Neural cell (in vitro differentiated cells): ENCODE results near the gene DNAJC28.

ENCODE experiments used
- EP300 ChIP-seq: fragments of 450-650 bp; conservative IDR thresholded peaks from 2 replicates; pipeline ENCODE4 v1.6.1; 2014; ENCODE audit warnings: antibody characterized with exemption, mild to moderate bottlenecking, moderate library complexity; ENCODE audit not compliant: poor library complexity, severe bottlenecking
- EZH2 ChIP-seq: fragments of 200-600, 300-800 bp; shearing (Covaris generic), sonication (generic); IDR thresholded peaks from 2 replicates; pipeline ENCODE4 v1.6.1; 2014; ENCODE audit warnings: antibody characterized with exemption, low read length, borderline replicate concordance, mild to moderate bottlenecking; ENCODE audit not compliant: insufficient read depth, poor library complexity, severe bottlenecking
- MXI1 ChIP-seq: fragments of 450-650 bp; conservative IDR thresholded peaks from 2 replicates; pipeline ENCODE4 v1.6.1; 2014; ENCODE audit warnings: antibody characterized with exemption, mild to moderate bottlenecking; ENCODE audit not compliant: poor library complexity, severe bottlenecking
- POLR2AphosphoS5 ChIP-seq: IDR thresholded peaks from 2 replicates; pipeline ENCODE4 v1.6.1; 2012
- RAD21 ChIP-seq: fragments of 450-650 bp; conservative IDR thresholded peaks from 2 replicates; pipeline ENCODE4 v1.6.1; 2014; ENCODE audit warnings: antibody characterized with exemption, mild to moderate bottlenecking, moderate library complexity
- SMC3 ChIP-seq: fragments of 450-650 bp; conservative IDR thresholded peaks from 2 replicates; pipeline ENCODE4 v1.6.1; 2014; ENCODE audit warnings: antibody characterized with exemption, mild to moderate bottlenecking, moderate library complexity; ENCODE audit not compliant: poor library complexity
- TF ChIP-seq, protein P1 (sequence below): fragments of 450-650 bp; IDR thresholded peaks from 2 replicates; pipeline ENCODE4 v1.5.1; 2014; ENCODE audit warnings: antibody characterized with exemption, mild to moderate bottlenecking, moderate library complexity; ENCODE audit not compliant: poor library complexity, severe bottlenecking
- TF ChIP-seq, protein P2 (sequence below): IDR thresholded peaks from 2 replicates; pipeline ENCODE4 v1.6.1; 2012; ENCODE audit warnings: borderline replicate concordance

GRCh38 chr21:33511639-33512038, 20.1 kb upstream of the DNAJC28 start:
- TF ChIP-seq POLR2AphosphoS5 (no peak), EP300 (no peak), RAD21 (no peak), MXI1 (no peak), SMC3 (no peak), EZH2 (no peak)
- TF ChIP-seq, protein P1, sequence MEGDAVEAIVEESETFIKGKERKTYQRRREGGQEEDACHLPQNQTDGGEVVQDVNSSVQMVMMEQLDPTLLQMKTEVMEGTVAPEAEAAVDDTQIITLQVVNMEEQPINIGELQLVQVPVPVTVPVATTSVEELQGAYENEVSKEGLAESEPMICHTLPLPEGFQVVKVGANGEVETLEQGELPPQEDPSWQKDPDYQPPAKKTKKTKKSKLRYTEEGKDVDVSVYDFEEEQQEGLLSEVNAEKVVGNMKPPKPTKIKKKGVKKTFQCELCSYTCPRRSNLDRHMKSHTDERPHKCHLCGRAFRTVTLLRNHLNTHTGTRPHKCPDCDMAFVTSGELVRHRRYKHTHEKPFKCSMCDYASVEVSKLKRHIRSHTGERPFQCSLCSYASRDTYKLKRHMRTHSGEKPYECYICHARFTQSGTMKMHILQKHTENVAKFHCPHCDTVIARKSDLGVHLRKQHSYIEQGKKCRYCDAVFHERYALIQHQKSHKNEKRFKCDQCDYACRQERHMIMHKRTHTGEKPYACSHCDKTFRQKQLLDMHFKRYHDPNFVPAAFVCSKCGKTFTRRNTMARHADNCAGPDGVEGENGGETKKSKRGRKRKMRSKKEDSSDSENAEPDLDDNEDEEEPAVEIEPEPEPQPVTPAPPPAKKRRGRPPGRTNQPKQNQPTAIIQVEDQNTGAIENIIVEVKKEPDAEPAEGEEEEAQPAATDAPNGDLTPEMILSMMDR, result no peak
- TF ChIP-seq, protein P2, sequence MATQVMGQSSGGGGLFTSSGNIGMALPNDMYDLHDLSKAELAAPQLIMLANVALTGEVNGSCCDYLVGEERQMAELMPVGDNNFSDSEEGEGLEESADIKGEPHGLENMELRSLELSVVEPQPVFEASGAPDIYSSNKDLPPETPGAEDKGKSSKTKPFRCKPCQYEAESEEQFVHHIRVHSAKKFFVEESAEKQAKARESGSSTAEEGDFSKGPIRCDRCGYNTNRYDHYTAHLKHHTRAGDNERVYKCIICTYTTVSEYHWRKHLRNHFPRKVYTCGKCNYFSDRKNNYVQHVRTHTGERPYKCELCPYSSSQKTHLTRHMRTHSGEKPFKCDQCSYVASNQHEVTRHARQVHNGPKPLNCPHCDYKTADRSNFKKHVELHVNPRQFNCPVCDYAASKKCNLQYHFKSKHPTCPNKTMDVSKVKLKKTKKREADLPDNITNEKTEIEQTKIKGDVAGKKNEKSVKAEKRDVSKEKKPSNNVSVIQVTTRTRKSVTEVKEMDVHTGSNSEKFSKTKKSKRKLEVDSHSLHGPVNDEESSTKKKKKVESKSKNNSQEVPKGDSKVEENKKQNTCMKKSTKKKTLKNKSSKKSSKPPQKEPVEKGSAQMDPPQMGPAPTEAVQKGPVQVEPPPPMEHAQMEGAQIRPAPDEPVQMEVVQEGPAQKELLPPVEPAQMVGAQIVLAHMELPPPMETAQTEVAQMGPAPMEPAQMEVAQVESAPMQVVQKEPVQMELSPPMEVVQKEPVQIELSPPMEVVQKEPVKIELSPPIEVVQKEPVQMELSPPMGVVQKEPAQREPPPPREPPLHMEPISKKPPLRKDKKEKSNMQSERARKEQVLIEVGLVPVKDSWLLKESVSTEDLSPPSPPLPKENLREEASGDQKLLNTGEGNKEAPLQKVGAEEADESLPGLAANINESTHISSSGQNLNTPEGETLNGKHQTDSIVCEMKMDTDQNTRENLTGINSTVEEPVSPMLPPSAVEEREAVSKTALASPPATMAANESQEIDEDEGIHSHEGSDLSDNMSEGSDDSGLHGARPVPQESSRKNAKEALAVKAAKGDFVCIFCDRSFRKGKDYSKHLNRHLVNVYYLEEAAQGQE, result no peak
